Measurements from ENCODE around the gene PGM1.

DNA sequence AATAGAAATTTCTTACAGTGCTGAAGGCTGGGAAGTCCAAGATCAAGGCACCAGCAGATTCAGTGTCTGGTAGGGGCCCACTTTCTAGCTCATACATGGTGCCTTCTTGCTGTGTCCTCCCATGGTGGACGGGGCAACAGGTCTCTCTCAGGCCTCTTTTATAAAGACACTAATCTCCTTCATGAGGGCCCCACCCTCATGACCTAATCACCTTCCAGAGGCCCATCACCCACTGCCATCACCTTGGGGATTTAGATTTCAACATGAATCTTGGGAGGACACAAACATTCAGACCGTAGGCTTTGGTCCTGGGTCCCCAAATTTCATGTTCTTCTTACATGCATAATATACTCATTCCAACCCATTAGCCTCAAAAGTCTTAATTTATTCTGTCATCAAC, 71.5 kb downstream of the PGM1 start:
- TF ChIP-seq POLR2AphosphoS5 (IDR thresholded peaks at IDR 0.05), result no peak
- TF ChIP-seq, protein P1, sequence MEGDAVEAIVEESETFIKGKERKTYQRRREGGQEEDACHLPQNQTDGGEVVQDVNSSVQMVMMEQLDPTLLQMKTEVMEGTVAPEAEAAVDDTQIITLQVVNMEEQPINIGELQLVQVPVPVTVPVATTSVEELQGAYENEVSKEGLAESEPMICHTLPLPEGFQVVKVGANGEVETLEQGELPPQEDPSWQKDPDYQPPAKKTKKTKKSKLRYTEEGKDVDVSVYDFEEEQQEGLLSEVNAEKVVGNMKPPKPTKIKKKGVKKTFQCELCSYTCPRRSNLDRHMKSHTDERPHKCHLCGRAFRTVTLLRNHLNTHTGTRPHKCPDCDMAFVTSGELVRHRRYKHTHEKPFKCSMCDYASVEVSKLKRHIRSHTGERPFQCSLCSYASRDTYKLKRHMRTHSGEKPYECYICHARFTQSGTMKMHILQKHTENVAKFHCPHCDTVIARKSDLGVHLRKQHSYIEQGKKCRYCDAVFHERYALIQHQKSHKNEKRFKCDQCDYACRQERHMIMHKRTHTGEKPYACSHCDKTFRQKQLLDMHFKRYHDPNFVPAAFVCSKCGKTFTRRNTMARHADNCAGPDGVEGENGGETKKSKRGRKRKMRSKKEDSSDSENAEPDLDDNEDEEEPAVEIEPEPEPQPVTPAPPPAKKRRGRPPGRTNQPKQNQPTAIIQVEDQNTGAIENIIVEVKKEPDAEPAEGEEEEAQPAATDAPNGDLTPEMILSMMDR (IDR thresholded peaks at IDR 0.05), result no peak
- no peak for TF ChIP-seq POLR2A (IDR thresholded peaks at IDR 0.05)

All from breast epithelium (tissue), 3 donors.